Endothelial cell of umbilical vein (primary cell): ENCODE results near the gene DPF3. TPM values are rescaled to one million over a fixed set of nuclear protein-coding genes. Genes with fewer than 3 reads are reported as not detected.
A peak's percentile ranks its signal among the peaks of the same experiment; 100 is the strongest.

Source experiments
- BruUV-seq: library from RNA; stranded (reverse); fragments of 400-500 nt; replicated peaks from 2 replicates; lab custom pipeline; 2021; lab: Mats Ljungman, UMichigan
- CTCF ChIA-PET: fragments of 300-600, 350-600 bp; sonication (Branson Sonifier 250); formaldehyde crosslinking; loops from one replicate; lab custom pipeline; 2021; ENCODE audit warnings: antibody characterized with exemption, inconsistent platforms; lab: Charles Lee
- POLR2A ChIA-PET: fragments of 300-600, 350-600 bp; sonication (Branson Sonifier 250); formaldehyde crosslinking; loops from one replicate; lab custom pipeline; 2021; ENCODE audit warnings: antibody characterized with exemption, inconsistent platforms; lab: Charles Lee
- DNase-seq: peaks from one replicate; pipeline ENCODE4 v3.0.0-alpha.2; 2011; ENCODE audit warnings: low read depth, low spot score
- FAIRE-seq: peaks from 2 replicates; lab custom pipeline; 2011; peaks lifted over from hg19 to GRCh38; lab: Jason Lieb, UNC
- H2AFZ ChIP-seq: 2 replicates; pipeline ENCODE4 v1.6.0; 2012; ENCODE audit warnings: low read depth, low read length, control low read depth, inconsistent platforms
- H3K27ac ChIP-seq: 2 replicates; pipeline ENCODE4 v1.5.1; 2011; ENCODE audit warnings: low read depth, mild to moderate bottlenecking, control low read depth, low read length, moderate library complexity; ENCODE audit not compliant: insufficient read depth
- H3K27me3 ChIP-seq, 2 experiments: 2 replicates each; pipeline versions ENCODE4 v1.6.0 to v1.6.1; 2011; ENCODE audit warnings: low read length in 2 of 2, mixed read lengths in 1 of 2; ENCODE audit not compliant: control insufficient read depth in 2 of 2, insufficient read depth in 2 of 2
- H3K36me3 ChIP-seq, 2 experiments: 2 replicates in 1 of 2; 3 replicates in 1 of 2; pipeline ENCODE4 v1.5.1; 2011; ENCODE audit warnings: low read length in 2 of 2, mild to moderate bottlenecking in 1 of 2, moderate library complexity in 1 of 2; ENCODE audit not compliant: control insufficient read depth in 2 of 2, insufficient read depth in 2 of 2; ENCODE audit errors: extremely low read depth in 1 of 2
- H3K4me1 ChIP-seq: 3 replicates; pipeline ENCODE4 v1.5.1; 2011; ENCODE audit warnings: mild to moderate bottlenecking, low read length; ENCODE audit not compliant: control insufficient read depth, insufficient read depth; ENCODE audit errors: extremely low read depth
- H3K4me2 ChIP-seq: 2 replicates; pipeline ENCODE4 v1.6.1; 2011; ENCODE audit warnings: low read length, control low read depth, mixed read lengths; ENCODE audit not compliant: insufficient read depth
- H3K4me3 ChIP-seq, 3 experiments: fragments of 200-600 bp in 1 of 3; sonication (generic), shearing (Covaris generic) in 1 of 3; replicated peaks in 1 of 3; 2 replicates each; pipeline ENCODE4 v1.5.1; 2011 to 2016; ENCODE audit warnings: control low read depth in 3 of 3, low read length in 3 of 3, mild to moderate bottlenecking in 2 of 3, inconsistent platforms in 1 of 3, low read depth in 1 of 3, moderate library complexity in 1 of 3; ENCODE audit not compliant: insufficient read depth in 1 of 3
- H3K79me2 ChIP-seq: 2 replicates; pipeline ENCODE4 v1.6.0; 2012; ENCODE audit warnings: low read length, inconsistent platforms; ENCODE audit not compliant: control insufficient read depth, insufficient read depth
- H3K9ac ChIP-seq: replicated peaks from 2 replicates; pipeline ENCODE3; 2011; ENCODE audit warnings: low read length, control low read depth; ENCODE audit not compliant: insufficient read depth; ENCODE audit errors: extremely low read depth
- H3K9me1 ChIP-seq: replicated peaks from 3 replicates; pipeline ENCODE4 v1.6.0; 2011; ENCODE audit warnings: mild to moderate bottlenecking, low read length; ENCODE audit not compliant: control insufficient read depth, insufficient read depth; ENCODE audit errors: extremely low read depth
- H3K9me3 ChIP-seq: replicated peaks from 2 replicates; pipeline ENCODE4 v1.5.1; 2012; ENCODE audit warnings: low read length, inconsistent platforms; ENCODE audit not compliant: control insufficient read depth, insufficient read depth
- H4K20me1 ChIP-seq: replicated peaks from 2 replicates; pipeline ENCODE3; 2011; ENCODE audit warnings: mild to moderate bottlenecking, low read length; ENCODE audit not compliant: control insufficient read depth, insufficient read depth; ENCODE audit errors: extremely low read depth
- CTCF ChIP-seq, 2 donors: IDR thresholded peaks; 1 replicate in 1 of 2; 2 replicates in 1 of 2; pipeline ENCODE4 v1.5.1; 2011; ENCODE audit warnings: low read length in 2 of 2, mild to moderate bottlenecking in 2 of 2, moderate library complexity in 2 of 2, control low read depth in 1 of 2, inconsistent platforms in 1 of 2, low read depth in 1 of 2; ENCODE audit not compliant: insufficient read depth in 1 of 2; ENCODE audit errors: extremely low read depth in 1 of 2
- EZH2 ChIP-seq: IDR thresholded peaks from 2 replicates; pipeline ENCODE4 v1.6.1; 2012; ENCODE audit warnings: borderline replicate concordance, low read depth, mild to moderate bottlenecking, moderate library complexity, low read length, inconsistent platforms; ENCODE audit not compliant: severe bottlenecking
- FOS ChIP-seq: IDR thresholded peaks from 2 replicates; pipeline ENCODE4 v1.6.1; 2011; ENCODE audit warnings: mild to moderate bottlenecking, low read length, moderate library complexity, borderline replicate concordance; ENCODE audit not compliant: insufficient read depth
- GATA2 ChIP-seq: IDR thresholded peaks from 2 replicates; pipeline ENCODE4 v1.7.0; 2011; ENCODE audit warnings: low read depth, mild to moderate bottlenecking, moderate library complexity, mixed read lengths, low read length; ENCODE audit not compliant: insufficient read length, insufficient read depth
- MAX ChIP-seq: IDR thresholded peaks from 2 replicates; pipeline ENCODE4 v1.6.1; 2011; ENCODE audit not compliant: insufficient read depth, insufficient read length
- MYC ChIP-seq: IDR thresholded peaks from one replicate; pipeline ENCODE4 v1.6.1; 2011; ENCODE audit warnings: mild to moderate bottlenecking, low read depth, low read length
- POLR2A ChIP-seq: IDR thresholded peaks from 2 replicates; pipeline ENCODE4 v1.6.1; 2012; ENCODE audit warnings: low read depth, mild to moderate bottlenecking, control low read depth, low read length
- POLR2AphosphoS5 ChIP-seq: IDR thresholded peaks from 2 replicates; pipeline ENCODE4 v1.6.1; 2012; ENCODE audit warnings: low read depth, mild to moderate bottlenecking, control low read depth, low read length, moderate library complexity; ENCODE audit not compliant: insufficient read depth
- dilution Hi-C: fragments of 300-500 bp; cut with MboI; formaldehyde crosslinking; loops from one replicate; pipeline ENCODE4 v1.15.0; 2019; ENCODE audit warnings: low sequenced_read_pairs; ENCODE audit not compliant: extremely low pct_ligation_motif_present
- intact Hi-C: fragments of 100-400 bp; cut with micrococcal nuclease; formaldehyde crosslinking; loops from one replicate; pipeline ENCODE4 v1.10.0; 2022
- polyA plus RNA-seq, 4 experiments: library from polyadenylated mRNA; depleted of rRNA in 3 of 4; stranded (reverse) in 3 of 4; unstranded in 1 of 4; fragments of >200 nt; gene quantifications; 2 replicates each; pipeline versions ENCODE4 v1.2.1 to v1.2.3, GENCODE V29; 2011 to 2012; ENCODE audit warnings: missing spikeins in 1 of 4
- total RNA-seq: library from RNA; stranded (reverse); gene quantifications from 2 replicates; pipeline ENCODE4 v1.2.3, GENCODE V29; 2021

DPF3 gene
- total and polyA plus RNA-seq, 2 donors (not counting 3 experiments of a cell fraction or from before 2014, with no cell fraction given), result 2.4 to 3.5 TPM

DNA sequence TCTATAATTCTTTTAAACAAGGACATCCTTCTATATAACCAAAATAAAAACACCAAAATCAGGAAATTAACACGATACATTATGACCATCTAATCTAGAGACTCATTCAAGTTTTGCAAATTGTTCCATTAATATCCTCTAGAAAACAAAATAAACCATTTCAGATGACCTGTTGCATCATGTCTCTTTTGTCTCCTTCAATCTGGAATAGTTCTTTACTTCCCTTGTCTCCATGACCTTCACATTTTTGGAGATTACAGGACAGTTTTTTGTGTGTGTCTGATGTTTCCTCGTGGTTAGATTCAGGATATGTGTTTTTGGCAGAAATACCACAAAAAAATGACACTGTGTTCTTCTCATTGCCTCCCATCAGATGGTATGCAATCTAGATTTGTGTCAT is 19.9 kb upstream of the DPF3 start:
- Histone ChIP-seq H3K4me3 (no peak overlapping the region), H3K79me2 (no peaks in the 10 kb centered on the region), H3K36me3 (no peaks in the 10 kb centered on the region), H3K4me2 (no peak overlapping the region), H4K20me1 (no peaks in the 10 kb centered on the region), H2AFZ (no peak overlapping the region), H3K9ac (no peak overlapping the region), H3K27me3 (peaks cover 19 to 31% of the 10 kb centered on the region in 2 experiments), H3K27ac (no peak overlapping the region), H3K9me1 (no peaks in the 10 kb centered on the region), H3K9me3 (no peaks in the 10 kb centered on the region), H3K4me1 (no peaks in the 10 kb centered on the region)
- BruUV-seq, result no TSS peak
- FAIRE-seq (peak; percentile 42), DNase-seq (no peak)
- ChIA-PET CTCF (no interaction called here), POLR2A (interaction anchor here (0.6 kb wide), 1 partner anchor 556 kb away, joined by 3 read pairs; no protein-coding TSS in a partner anchor)
- intact Hi-C loops (no loop called here), dilution Hi-C loops (no loop called here)
- no peak for TF ChIP-seq POLR2AphosphoS5
- TF ChIP-seq EZH2, result no peak
- TF ChIP-seq FOS, result no peak
- TF ChIP-seq GATA2, result no peak
- TF ChIP-seq POLR2A, result no peak
- no peak for TF ChIP-seq MYC
- no peak for TF ChIP-seq MAX
- no peak for TF ChIP-seq CTCF (IDR thresholded peaks at IDR 0.05; ENCODE audit: extremely low read depth in 1 of 2, insufficient read depth in 1 of 2, low read depth in 1 of 2, low read length in 2 of 2)
